ENCODE data around the gene IL12RB2.
"Not testable (repeated sequence)": the region's sequence is repeated elsewhere in the genome, so short reads cannot be mapped to it uniquely, and the experiment has no call there.

Gene IL12RB2

DNA sequence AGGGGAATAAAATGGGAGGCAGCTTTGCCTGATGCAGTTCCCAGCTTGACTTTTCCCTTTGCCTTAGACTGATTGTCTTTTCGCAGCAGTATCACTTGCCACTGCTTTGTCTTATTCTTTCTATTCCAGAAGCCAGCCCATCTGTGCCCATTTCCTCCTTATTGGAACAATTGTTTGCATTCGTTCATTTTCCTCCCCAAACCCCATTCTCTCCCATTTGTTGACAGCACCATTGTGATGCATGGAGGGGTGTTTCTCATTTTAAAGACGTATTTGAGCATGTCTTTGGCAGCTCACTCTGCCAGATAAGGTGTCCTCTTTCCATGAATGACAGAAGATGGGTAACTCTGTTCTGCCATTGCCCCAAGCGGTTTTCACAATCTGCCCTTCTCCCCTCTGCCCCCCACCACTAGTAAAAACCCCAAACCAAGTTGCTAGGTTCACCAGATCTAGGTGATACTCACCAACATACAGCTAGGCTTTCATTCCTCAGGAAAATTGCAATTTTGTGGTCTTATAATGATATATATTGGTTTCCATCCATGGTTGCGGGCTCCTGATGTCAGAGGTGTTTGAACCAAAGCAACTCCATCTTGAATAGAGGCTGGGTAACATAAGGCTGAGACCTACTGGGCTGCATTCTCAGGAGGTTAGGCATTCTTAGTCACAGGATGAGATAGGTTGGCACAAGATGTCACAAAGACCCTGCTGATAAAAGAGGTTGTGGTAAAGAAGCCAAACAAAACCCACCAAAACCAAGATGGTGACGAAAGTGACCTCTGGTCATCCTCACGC, 91.7 kb downstream of the IL12RB2 start:
- DNase-seq (ENCODE audit: low spot score), result no peak

DNA sequence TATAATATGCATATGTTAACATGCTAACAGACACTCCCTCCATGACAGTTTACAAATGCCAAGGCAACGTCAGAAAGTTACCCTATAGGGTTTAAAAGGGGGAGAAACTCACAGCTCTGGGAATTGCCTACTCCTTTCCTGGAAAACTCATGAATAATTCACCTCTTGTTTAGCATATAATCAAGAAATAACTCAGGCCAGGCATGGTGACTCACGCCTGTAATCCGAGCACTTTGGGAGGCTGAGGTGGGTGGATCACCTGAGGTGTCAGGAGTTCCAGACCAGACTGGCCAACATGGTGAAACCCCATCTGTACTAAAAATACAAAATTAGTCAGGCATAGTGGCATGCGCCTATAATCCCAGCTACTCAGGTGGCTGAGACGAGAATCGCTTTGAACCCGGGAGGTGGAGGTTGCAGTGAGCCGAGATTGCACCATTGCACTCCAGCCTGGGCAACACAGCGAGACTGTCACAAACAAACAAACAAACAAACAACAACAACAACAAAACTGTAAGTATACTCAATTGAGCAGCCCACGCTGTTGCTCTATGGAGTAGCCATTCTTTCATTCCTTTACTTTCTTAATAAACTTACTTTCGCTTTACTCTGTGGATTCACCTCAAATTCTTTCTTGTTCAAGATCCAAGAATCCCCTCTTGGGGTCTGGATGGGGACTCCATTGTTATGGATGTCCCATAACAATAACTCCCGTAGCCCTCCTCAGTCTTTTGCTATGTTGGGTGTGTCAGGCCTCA, 92.5 kb downstream of the IL12RB2 start:
- not testable (repeated sequence) for DNase-seq (ENCODE audit: low spot score)

GRCh38 chr1:67401443-67401842, 93.8 kb downstream of the IL12RB2 start:
- no peak for DNase-seq (ENCODE audit: low spot score)

DNA sequence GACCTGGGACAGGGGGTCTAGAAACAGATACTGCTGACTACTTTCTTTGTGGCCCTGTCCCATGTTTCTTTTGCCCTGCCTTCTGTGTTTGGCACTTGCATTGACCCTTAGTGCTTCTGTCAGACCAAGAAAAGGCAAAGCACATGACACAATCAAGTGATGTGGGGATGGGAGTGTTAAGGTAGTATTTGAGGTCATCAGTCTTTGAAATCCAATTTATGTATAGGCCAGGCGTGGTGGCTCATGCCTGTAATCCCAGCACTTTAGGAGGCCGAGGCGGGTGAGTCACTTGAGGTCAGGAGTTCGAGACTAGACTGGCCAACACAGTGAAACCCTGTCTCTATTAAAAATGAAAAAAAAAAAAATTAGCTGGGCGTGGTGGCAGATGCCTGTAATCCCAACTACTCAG, 96.5 kb downstream of the IL12RB2 start:
- no peak for DNase-seq (ENCODE audit: low spot score)

GRCh38 chr1:67405473-67406245, 98.0 kb downstream of the IL12RB2 start:
- DNase-seq (ENCODE audit: low spot score), result no peak

- DNase-seq (ENCODE audit: low spot score), result no peak
Observed at GRCh38 chr1:67407498-67407897, 99.8 kb downstream of the IL12RB2 start.

DNA sequence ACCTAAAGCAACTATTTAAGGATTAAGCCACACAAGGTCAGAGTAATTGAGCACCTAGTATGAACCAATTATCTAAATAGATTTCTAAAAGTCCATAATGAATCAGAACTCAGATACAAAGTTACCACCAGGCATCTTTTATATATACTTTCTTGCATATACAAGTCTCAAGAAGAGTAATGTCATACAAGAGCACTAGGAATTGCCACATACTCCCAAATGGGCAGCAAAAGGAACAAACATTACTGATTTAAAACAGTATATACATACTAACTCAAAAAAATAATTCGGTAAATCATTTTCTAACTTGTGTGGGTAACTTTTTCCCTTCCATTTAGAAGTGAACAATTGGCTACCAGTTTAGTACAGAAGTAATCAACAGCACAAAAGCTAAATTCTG, 100.5 kb downstream of the IL12RB2 start:
- DNase-seq (ENCODE audit: low spot score), result no peak

- DNase-seq (ENCODE audit: low spot score), result not testable (repeated sequence)
Observed at GRCh38 chr1:67413101-67413500, 105.4 kb downstream of the IL12RB2 start.

GRCh38 chr1:67414574-67414973, 106.9 kb downstream of the IL12RB2 start:
- no peak for DNase-seq (ENCODE audit: low spot score)

DNA sequence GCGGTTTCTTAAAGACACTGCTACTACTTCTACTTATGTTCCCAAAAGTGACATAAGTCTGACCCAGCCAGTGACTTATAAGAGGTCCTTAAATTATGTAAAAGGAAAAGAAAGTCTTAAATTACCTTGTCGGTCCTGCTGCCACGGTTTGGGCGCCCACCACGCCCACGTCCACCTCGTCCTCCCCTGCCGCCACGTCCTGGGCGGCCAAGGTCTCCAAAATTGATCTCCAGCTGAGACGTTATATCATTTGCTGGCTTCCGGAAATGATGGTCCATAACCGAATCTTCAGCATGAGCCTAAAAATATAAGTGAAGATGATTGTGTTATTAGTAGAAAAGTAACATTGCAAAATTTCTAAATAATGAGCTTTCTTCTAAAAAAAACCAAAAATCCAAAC, 107.4 kb downstream of the IL12RB2 start:
- DNase-seq (ENCODE audit: low spot score), result no peak

DNA sequence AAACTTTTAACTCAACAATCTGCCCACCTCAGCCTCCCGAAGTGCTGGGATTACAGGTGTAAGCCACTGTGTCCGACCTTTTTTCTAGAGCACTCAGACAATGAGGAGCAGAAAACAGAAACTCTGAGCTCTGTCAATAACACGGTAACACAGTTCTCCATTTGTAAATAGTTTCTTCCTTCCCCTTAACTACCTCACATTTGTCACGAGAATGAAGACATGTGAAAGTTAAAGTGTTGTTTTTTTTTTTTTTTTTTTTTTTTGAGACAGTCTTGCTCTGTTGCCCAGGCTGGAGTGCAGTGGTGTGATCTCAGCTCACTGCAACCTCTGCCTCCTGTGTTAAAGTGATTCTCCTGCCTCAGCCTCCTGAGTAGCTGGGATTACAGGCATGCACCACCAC, 110.1 kb downstream of the IL12RB2 start:
- not testable (repeated sequence) for DNase-seq (ENCODE audit: low spot score)

- no peak for DNase-seq (ENCODE audit: low spot score)
Observed at GRCh38 chr1:67418839-67419586, 111.3 kb downstream of the IL12RB2 start.

- DNase-seq (ENCODE audit: low spot score), result no peak
Observed at GRCh38 chr1:67420835-67421492, 113.3 kb downstream of the IL12RB2 start.

GRCh38 chr1:67427465-67427864, 119.8 kb downstream of the IL12RB2 start:
- no peak for DNase-seq (ENCODE audit: low spot score)

DNA sequence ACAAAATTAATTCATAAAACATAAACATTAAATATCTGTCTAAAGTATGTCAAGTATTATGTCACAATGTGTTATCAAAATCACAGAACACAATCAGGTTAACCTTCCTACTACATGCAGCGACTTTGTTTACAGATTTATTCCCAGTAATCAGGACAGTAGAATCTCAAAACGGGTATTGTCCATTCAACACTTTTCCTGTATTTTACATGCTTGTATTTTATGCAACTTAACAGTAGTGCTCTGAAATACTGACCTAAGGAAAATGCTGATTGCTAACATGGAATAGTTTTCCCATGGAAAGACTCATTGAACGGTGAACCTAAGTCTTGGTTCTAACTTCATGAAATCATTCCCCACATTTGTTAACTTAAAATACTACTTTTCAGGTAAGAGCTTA, 120.3 kb downstream of the IL12RB2 start:
- DNase-seq (ENCODE audit: low spot score), result no peak

DNA sequence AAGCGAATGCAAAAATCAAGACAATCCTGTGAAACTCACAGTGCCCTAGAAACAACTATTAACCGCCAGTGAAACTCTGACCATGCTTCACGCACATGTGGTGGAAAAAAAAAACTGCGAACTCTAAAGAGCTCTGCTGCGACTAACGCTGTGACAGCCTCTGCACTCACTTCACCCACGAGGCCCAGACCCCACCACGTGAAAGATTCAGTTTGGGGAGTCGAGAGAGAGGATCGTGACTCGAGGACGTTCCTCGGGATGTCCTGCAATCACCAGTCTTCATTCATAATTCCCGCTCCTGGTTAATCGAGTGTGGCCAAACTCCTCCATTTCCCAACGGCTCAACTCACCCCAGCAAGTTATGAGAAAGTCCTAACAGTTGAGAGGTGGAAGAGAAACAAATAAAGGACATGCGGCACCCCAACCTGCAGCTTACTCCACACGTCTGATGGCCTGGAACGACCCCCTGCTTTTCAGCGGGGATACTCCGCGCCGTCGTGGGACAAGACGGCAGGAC, 121.4 kb downstream of the IL12RB2 start:
- peak; percentile 7 for DNase-seq (ENCODE audit: low spot score)

DNA sequence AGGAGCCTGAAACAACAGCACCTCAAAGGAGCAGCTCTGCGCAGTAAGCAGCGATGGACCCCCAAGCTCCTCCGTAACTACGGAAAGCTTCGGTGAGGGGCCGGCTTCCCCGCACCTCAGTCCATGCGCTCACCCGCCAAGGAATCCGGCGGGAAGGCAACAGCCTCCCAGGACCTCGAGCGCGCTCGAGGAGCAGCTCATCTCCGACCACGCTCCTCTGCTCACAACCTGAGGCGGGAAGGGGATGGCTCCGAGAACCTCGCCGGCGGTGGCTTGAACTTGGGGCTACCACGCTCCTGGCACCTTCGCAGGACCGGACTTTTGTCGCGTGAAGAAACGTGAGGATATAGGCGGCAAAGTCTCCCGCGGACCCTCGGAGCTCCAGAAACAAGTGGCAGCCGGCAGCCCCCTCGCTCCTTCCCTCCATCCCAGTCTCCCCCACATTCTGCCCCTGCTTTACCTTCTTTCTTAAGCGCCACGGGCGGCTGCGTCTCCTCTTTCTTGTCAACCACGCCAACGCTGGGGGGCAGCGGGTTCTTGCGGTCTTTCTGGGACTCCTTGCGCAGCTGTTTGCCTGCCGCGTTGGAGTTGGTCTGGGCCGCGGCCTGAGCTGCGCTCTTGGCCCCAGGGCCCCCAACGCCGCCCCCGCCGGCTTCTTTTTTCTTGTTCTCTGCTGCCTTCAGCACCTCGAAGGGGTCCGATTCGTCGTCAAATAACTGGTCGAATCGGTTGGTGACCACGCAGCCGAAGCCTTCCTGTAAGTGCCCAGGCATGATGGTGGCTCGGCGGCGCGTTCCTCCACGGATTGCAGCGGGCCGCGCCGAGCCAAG, 122.1 kb downstream of the IL12RB2 start:
- peak; percentile 13 for DNase-seq (ENCODE audit: low spot score)

DNA sequence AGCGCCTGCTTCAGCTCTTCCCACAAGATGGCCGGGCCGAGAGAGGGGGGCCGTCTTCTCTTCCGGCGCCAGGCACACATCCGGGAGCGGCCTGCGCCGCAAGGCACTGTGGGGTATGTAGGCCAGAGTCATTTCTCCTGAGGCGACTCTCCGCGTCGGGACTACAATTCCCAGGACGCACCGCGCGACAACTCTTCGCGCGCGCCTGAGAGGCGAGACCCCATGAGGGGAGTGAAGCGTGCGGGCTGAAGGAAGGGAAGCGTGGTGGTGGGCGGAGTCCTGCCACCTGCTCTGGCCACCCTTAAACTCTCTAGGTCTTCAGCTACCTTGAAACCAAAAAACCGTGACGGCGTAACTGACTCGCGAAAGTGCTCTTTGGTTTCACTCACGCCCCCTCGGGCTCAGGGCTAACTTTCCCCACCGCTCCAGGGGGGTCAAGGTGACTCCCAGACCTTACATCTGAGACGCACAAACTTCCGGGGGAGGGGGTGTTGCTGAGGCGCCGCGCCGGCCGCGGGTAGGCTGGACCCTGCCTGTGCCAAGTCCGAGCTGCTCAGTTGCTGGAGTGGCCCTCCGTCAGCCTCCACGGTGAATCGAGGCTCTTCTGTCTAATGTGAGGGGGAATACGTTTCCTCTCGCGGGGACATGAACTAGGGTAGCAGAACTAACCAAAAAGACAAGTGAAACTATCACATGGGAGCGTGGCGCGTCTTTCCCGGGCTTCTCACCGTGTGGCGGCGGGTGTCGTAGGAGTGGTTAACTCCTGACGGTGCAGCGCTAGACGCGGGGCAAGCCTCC, 122.9 kb downstream of the IL12RB2 start, which contains the start of gene SERBP1:
Gene SERBP1, minus strand, starts transcription at position 45 of the 798 bp plus-strand sequence. CDS start 102 bp downstream, outside the sequence.
- DNase-seq (ENCODE audit: low spot score), result peak; percentile 95

DNA sequence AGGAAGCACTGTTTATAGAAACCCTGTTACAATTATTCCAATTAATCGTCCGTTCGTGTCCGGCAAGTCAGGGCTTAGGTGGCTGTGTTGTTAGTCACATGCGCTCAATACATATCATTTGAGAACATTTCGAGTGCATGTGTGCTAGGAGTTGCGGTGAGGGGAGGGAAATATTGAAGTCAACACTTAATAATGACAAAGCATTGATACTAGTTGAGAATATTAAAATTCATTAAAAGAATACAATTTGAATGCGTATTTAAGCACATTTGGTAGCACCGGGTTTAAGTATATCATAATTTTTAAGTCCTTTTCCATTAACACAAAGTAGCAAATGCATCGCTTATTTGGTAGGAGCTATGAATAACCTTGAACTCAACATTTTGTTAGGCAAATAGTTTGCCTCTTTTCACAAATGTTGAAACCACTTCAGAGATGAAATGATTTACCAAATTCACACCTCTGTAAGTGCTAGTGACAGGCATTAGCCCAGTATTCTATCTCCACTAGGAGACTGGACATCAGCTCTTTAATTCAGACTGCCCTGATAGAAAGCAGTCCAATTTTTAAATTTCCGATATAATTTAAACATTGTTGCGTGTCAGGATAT, 123.6 kb downstream of the IL12RB2 start:
- no peak for DNase-seq (ENCODE audit: low spot score)
